Mesodermal cell (in vitro differentiated cells): ENCODE measurements around the gene ATXN7.
A peak's percentile ranks its signal among the peaks of the same experiment; 100 is the strongest.

Source experiments
- H3K27ac ChIP-seq: 2 replicates; pipeline ENCODE4 v1.7.0; 2013; ENCODE audit warnings: mild to moderate bottlenecking, low read depth, low read length, moderate library complexity; ENCODE audit not compliant: severe bottlenecking
- H3K36me3 ChIP-seq: 2 replicates; pipeline ENCODE4 v1.7.1; 2013; ENCODE audit warnings: mild to moderate bottlenecking, low read length, moderate library complexity; ENCODE audit not compliant: control insufficient read depth, insufficient read depth
- H3K4me1 ChIP-seq: one replicate; pipeline ENCODE4 v1.7.1; 2013; ENCODE audit warnings: mild to moderate bottlenecking, low read length; ENCODE audit not compliant: insufficient read depth, control insufficient read depth, poor library complexity, severe bottlenecking
- H3K4me3 ChIP-seq: 2 replicates; pipeline ENCODE4 v1.7.0; 2013; ENCODE audit warnings: low read length, control low read depth, mild to moderate bottlenecking; ENCODE audit not compliant: insufficient read depth, poor library complexity, severe bottlenecking; ENCODE audit errors: extremely low read depth
- H3K9me3 ChIP-seq: 2 replicates; pipeline ENCODE4 v1.7.1; 2013; ENCODE audit warnings: mild to moderate bottlenecking, low read length, moderate library complexity; ENCODE audit not compliant: control insufficient read depth
- WGBS, 2 experiments: methylation state at CpG; one replicate each; pipeline ENCODE4 v1.1.5; 2013; ENCODE audit warnings: missing lambda C conversion rate in 2 of 2; ENCODE audit not compliant: insufficient coverage in 2 of 2; 5-methylcytosine and 5-hydroxymethylcytosine counted together

ATXN7 gene

DNA sequence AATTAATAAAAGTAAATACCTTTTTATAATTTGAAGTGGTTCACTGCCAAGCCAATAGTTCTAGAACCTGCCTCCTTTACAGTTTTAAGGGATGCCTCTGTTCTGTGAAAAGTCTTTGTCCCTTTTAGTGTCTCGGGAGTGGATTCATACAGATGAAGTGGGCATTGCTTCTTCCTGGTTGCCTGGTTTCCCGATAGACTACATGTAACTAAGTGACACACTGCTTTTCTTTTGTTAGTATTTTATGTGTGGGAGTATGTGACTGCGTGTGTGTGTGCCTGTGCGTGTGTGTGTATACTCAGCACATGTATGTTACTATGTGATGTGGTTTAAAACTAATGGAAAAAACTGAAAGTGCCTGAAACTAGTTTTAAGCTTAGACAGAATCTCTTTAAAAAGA, 138.6 kb downstream of the ATXN7 start:
- Histone ChIP-seq H3K36me3 (peaks cover 66% of the 10 kb centered on the region), H3K4me3 (no peak overlapping the region), H3K4me1 (peaks cover 22% of the 10 kb centered on the region), H3K27ac (no peak overlapping the region), H3K9me3 (no peaks in the 10 kb centered on the region)
- WGBS, 2 experiments: 95 to 100% methylated on average over 2 to 3 of the region's 4 CpGs

DNA sequence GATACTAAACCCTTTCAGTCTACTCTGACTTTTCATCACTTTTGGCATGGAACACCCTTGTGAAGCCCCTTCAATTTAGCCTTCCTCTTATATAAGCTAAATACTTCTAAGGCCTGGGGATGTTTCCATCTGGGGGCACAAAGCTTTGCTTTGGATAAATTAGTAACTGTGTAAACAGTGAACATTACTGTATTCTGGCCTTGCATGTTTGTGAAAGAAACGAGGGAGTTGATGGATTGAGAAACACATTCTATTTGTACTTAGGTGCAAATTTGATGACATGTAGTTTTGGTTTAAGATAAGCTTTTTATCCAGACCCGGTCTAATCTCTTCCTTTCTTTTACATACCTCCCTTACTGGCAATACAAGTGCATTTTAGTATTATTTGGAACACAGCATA, 139.9 kb downstream of the ATXN7 start:
- H3K36me3 ChIP-seq: peaks cover 62% of the 10 kb centered on the region
- no peak overlapping the region for H3K27ac ChIP-seq
- H3K4me1 ChIP-seq: peaks cover 22% of the 10 kb centered on the region
- H3K4me3 ChIP-seq: no peak overlapping the region
- WGBS, 2 experiments: 100% methylated on average over 1 of the region's 2 CpGs; no CpG with 5 or more reads in 1 of the 2 experiments
- no peaks in the 10 kb centered on the region for H3K9me3 ChIP-seq

DNA sequence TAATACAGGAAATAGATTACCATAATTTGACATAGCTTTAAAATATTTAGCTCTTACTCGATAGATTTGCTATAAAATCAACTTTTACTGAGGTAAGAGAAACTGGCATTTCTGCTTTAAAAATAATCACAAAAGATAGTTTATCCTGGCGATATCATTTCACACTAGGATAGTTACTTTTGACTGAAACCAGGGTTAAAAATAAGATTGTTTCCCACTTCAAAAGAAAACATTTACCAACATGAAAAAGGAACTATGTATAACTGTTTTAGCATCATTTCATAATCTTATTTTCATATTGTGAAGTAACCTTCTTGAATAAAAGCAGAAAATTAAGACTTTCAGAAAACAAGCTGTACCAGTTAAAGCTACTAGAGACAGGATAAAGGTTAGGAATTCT, 144.3 kb downstream of the ATXN7 start:
- no CpG with 5 or more reads among the region's 2 CpGs for WGBS, 2 experiments
- Histone ChIP-seq H3K4me3 (no peak overlapping the region), H3K9me3 (no peaks in the 10 kb centered on the region), H3K36me3 (peaks cover 89% of the 10 kb centered on the region), H3K4me1 (no peaks in the 10 kb centered on the region), H3K27ac (no peak overlapping the region)

DNA sequence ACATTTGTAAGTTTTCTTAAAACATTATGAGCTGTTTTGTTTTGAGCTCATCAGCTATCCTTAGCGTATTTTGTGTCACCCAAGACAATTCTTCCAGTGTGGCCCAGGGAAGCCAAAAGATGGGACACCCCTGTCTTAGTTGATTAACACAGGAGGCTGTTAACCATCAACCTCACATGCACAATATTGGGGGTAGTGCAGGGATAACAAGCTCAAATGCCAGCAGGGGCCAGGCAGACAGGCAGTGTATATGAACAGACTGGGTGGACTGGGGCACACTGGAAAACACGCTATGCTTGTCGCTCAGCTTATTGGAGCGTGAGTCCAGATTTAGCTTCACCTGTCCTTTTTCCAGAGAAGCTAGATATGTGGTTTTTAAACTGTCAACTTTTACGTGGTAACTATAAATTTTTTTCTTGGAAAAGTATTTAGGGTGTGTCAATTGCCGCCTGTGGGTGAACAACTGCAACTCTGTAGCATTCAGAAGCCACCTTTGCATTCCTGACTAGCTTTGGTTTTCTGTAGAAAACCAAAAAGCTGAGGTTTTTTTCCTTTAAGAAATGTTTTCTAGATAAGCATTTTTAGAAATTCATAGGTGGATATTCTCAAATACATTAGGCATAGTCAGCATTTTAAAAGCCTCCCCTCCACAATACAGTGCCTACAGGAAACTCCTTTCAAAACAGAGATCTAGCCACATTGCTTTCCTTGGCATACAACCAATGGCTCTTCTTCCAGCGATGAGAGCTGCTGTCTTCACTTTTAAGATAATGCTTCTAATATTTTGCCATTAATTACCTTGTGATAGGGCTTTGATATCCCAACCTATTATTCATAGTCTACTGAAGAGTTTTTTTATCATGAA, 145.1 kb downstream of the ATXN7 start:
- H3K9me3 ChIP-seq: no peaks in the 10 kb centered on the region
- WGBS, 2 experiments: 89 to 96% methylated on average over 4 of the region's 7 CpGs
- peaks cover 92% of the 10 kb centered on the region for H3K36me3 ChIP-seq
- no peaks in the 10 kb centered on the region for H3K4me1 ChIP-seq
- H3K4me3 ChIP-seq: no peak overlapping the region
- no peak overlapping the region for H3K27ac ChIP-seq

DNA sequence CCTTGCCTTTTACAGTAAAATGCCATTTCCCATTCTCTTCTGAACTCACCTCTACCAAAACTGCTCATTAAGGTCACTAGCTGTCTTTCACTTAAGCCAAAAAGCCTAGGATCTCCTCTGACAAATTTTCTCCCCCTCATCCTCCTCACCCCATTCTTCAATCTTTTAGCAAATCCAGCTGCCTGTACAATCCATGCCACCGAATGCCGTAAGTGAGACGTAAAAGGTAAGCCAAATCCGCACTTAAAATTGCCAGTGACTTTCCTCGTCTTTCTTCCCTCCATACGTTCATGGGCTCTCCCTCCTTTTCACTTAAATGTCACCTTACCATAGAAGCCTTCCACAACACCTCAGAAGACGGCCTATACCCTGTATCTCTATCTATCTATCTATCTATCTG, 145.9 kb downstream of the ATXN7 start:
- Histone ChIP-seq H3K9me3 (no peaks in the 10 kb centered on the region), H3K27ac (no peak overlapping the region), H3K4me1 (no peaks in the 10 kb centered on the region), H3K36me3 (peaks cover 96% of the 10 kb centered on the region), H3K4me3 (no peak overlapping the region)
- WGBS, 2 experiments: 95 to 97% methylated on average over 6 to 7 of the region's 7 CpGs

DNA sequence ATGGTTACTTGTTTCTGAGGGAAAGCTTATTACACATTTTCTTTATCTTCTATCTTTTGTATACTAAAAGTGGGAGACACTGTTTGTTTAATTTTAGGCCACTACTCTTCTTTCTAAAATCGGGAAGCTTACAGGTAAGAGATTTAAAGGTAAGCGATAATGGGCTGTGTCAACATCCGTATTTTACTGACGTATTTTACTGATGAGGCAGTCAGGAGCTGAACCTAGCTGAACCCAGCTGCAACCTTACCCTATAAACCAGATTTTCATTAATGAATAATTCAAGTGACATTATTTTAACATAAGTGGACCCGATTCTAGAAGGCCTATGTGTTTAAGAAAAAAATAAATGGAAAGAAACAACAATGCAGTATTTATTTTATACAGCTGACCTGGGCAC, 146.5 kb downstream of the ATXN7 start:
- no CpG with 5 or more reads among the region's 5 CpGs for WGBS, 2 experiments
- Histone ChIP-seq H3K9me3 (no peaks in the 10 kb centered on the region), H3K4me1 (no peaks in the 10 kb centered on the region), H3K36me3 (peaks cover 96% of the 10 kb centered on the region), H3K27ac (no peak overlapping the region), H3K4me3 (no peak overlapping the region)

DNA sequence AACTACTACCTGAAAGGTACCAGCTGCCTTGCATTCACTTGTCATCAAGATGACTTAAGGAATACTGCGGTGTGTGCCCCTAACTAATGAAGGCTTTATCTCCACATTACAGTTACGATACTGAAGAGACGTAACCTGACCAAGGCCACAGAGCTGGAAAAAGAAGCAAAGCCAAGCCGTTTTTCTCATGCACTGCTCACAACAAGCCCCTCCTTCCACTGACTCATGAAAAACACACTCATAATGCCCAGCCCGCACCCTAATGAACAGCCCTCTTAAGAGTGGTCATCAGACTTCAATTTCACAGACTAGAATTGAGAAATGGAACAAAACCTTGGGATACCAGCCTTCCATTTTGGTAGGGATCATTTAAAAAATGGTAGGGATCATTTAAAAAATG, 148.0 kb downstream of the ATXN7 start:
- H3K27ac ChIP-seq: no peak overlapping the region
- no peaks in the 10 kb centered on the region for H3K4me1 ChIP-seq
- WGBS, 2 experiments: 92 to 96% methylated on average over 4 of the region's 5 CpGs

DNA sequence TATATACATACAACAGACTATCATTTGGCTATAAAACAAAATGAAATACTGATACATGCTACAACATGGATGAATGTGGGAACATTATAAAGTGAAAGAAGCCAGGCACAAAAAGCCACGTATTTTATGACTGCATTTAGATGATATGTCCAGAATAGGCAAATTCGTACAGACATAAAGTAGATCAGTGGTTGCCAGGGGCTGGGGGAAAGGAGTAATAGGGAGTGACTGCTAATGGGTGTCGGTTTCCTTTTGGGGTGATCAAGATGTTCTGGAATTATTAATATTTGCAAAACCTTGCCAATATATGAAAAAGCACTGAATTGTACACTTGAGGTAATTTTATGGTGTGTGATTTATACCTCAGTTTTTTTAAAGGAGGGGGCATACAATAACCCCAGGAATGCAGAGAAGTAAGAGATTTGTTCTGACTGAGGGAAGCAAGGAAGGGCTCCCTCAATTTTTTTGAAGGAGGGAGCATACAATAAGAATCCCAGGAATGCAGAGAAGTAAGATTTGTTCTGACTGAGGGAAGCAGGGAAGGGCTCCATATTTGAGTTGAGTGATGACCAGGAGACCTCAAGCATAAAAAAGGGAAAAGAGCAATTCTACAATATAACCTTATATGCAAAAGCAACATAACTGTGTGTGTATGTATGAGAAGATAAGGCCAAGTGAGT, 153.4 kb downstream of the ATXN7 start:
- H3K9me3 ChIP-seq: no peaks in the 10 kb centered on the region
- H3K4me1 ChIP-seq: no peaks in the 10 kb centered on the region
- peaks cover 96% of the 10 kb centered on the region for H3K36me3 ChIP-seq
- H3K27ac ChIP-seq: no peak overlapping the region
- H3K4me3 ChIP-seq: no peak overlapping the region
- 100% methylated on average over 2 of the region's 3 CpGs for WGBS, 2 experiments

More for the DNA sequence above, 148.0 kb downstream of the ATXN7 start:
- Histone ChIP-seq H3K4me3 (no peak overlapping the region), H3K9me3 (no peaks in the 10 kb centered on the region), H3K36me3 (peaks cover 96% of the 10 kb centered on the region)

DNA sequence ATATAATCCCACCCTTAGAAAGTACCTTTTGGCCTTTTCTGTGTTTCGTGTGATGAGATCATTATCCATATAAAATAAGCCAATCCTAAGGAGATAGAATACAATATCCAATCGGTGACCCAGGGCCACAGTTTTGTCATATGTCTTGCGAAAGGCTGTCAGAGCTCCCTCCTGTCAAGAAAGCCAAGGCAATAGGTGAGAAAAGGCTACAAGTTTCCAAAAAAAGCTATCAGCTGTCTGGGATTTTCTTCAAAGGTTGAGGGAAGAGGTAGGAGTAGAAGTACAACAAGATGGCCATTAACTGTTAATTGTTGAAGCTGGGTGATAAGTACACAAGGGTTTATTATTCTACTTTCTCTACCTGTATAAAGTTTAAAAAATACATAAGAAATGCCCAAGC, 155.6 kb downstream of the ATXN7 start:
- H3K27ac ChIP-seq: no peak overlapping the region

DNA sequence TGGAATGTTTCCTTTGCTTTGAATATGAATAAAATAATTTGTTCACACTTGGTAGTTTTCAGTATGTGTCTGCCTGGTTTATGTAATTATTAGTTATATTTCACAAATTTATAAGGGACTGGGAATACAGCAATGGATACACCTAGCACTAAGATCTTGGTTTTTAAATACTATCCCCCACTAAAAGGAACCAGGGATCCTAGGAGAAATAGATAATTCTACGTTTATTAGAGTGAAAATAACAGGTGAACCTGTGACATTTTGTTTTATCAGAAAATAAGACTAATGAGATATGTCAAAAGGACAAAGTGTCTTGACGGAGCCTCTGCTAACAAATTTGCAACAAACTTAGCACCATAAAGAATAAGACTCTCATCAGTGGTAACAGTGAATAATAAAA, 156.2 kb downstream of the ATXN7 start:
- Histone ChIP-seq H3K9me3 (no peaks in the 10 kb centered on the region), H3K4me3 (no peak overlapping the region), H3K4me1 (no peaks in the 10 kb centered on the region), H3K27ac (no peak overlapping the region), H3K36me3 (peaks cover 71% of the 10 kb centered on the region)
- WGBS, 2 experiments: no CpG with 5 or more reads among the region's 2 CpGs

More for the DNA sequence above, 155.6 kb downstream of the ATXN7 start:
- no peaks in the 10 kb centered on the region for H3K9me3 ChIP-seq
- no peak overlapping the region for H3K4me3 ChIP-seq
- no peaks in the 10 kb centered on the region for H3K4me1 ChIP-seq
- peaks cover 77% of the 10 kb centered on the region for H3K36me3 ChIP-seq
- WGBS, 2 experiments: 93 to 100% methylated on average over 1 to 2 of the region's 3 CpGs

DNA sequence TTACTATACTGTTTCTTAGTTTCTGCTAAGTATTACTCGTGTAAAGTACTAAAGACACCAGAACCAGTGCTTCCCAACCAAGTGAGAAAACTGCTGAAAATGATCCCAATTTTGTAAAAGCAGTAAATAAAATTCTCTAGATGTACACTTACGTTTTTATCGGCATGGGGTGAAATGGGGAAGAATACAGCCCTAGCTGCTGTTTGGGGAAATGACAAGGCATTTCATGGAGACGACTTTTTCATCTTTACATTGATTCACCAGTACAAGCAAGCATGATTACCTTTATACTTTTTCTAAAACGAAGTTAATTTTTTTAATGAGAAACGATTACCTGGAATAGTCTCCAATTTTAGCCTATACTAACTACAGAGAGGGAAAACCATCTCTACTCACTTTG, 158.3 kb downstream of the ATXN7 start:
- H3K27ac ChIP-seq: no peak overlapping the region
- no peaks in the 10 kb centered on the region for H3K4me1 ChIP-seq
- H3K4me3 ChIP-seq: peak overlapping the region; percentile 99
- H3K9me3 ChIP-seq: no peaks in the 10 kb centered on the region
- 86 to 97% methylated on average over 3 to 5 of the region's 6 CpGs for WGBS, 2 experiments
- H3K36me3 ChIP-seq: peaks cover 51% of the 10 kb centered on the region
